A549 (cell line): ENCODE data around the gene CHCT1. TPM values are rescaled to one million over a fixed set of nuclear protein-coding genes. Genes with fewer than 3 reads are reported as not detected.

Experiments used
- ATAC-seq, 2 experiments: fragments of 200-7000 bp in 1 of 2; fragments of >200 bp in 1 of 2; cut with Nextera tagmentation in 1 of 2; cut with Tn5 transposase in 1 of 2; 3 replicates each; pipeline versions ENCODE4 v1.8.0 to v1.9.1; 2018 to 2020; ENCODE audit warnings: mild to moderate bottlenecking in 1 of 2, moderate library complexity in 1 of 2
- CTCF ChIA-PET: fragments of 300-600 bp; sonication (Branson Sonifier 250); formaldehyde crosslinking; extraction: SDS; loops from one replicate; lab custom pipeline; 2021; ENCODE audit warnings: antibody characterized with exemption, inconsistent platforms; lab: Yijun Ruan, JAX
- POLR2A ChIA-PET: fragments of 350-600 bp; formaldehyde crosslinking; extraction: SDS; loops from one replicate; lab custom pipeline; 2021; ENCODE audit warnings: antibody characterized with exemption, inconsistent platforms; lab: Yijun Ruan, JAX
- DNase-seq, 2 experiments: peaks; one replicate each; pipeline versions ENCODE4 v3.0.0 to v3.0.0-alpha.2; 2011 to 2016; ENCODE audit warnings: low read depth in 1 of 2, low spot score in 1 of 2
- FAIRE-seq: peaks from 2 replicates; lab custom pipeline; 2011; peaks lifted over from hg19 to GRCh38; lab: Jason Lieb, UNC
- H3K27ac ChIP-seq, 2 experiments: fragments of >200 bp; sonication (Bioruptor Twin); formaldehyde crosslinking; 3 replicates each; pipeline ENCODE4 v1.5.1; 2016 to 2017
- H3K4me1 ChIP-seq: fragments of >200 bp; sonication (Bioruptor Twin); formaldehyde crosslinking; 3 replicates; pipeline ENCODE4 v1.6.1; 2016
- H3K4me2 ChIP-seq: fragments of >200 bp; sonication (Bioruptor Twin); formaldehyde crosslinking; 3 replicates; pipeline ENCODE4 v1.6.1; 2016
- H3K4me3 ChIP-seq: fragments of >200 bp; sonication (Bioruptor Twin); formaldehyde crosslinking; 3 replicates; pipeline ENCODE4 v1.5.1; 2016
- H3K9me3 ChIP-seq: fragments of >200 bp; sonication (Bioruptor Twin); formaldehyde crosslinking; 3 replicates; pipeline ENCODE4 v1.6.1; 2016
- BHLHE40 ChIP-seq: IDR thresholded peaks from 2 replicates; pipeline ENCODE4 v1.6.1; 2012; ENCODE audit warnings: low read depth, low read length, inconsistent platforms
- CBX8 ChIP-seq: fragments of 200-600 bp; sonication (generic); IDR thresholded peaks from 2 replicates; pipeline ENCODE4 v1.6.1; 2016
- CHD2 ChIP-seq: fragments of 150-350 bp; IDR thresholded peaks from 2 replicates; pipeline ENCODE4 v1.6.1; 2014; ENCODE audit warnings: low read length; ENCODE audit not compliant: partially characterized antibody
- CHD4 ChIP-seq: fragments of 200-600 bp; sonication (generic); IDR thresholded peaks from 2 replicates; pipeline ENCODE4 v1.6.1; 2016; ENCODE audit warnings: antibody characterized with exemption, mild to moderate bottlenecking, borderline replicate concordance
- EHF ChIP-seq: fragments of 250-450 bp; sonication (Bioruptor Pico); IDR thresholded peaks from 2 replicates; pipeline ENCODE4 v1.5.0; 2020; ENCODE audit warnings: mild to moderate bottlenecking
- EP300 ChIP-seq, 2 experiments: fragments of >200 bp; sonication (Bioruptor Twin); formaldehyde crosslinking; IDR thresholded peaks; 2 replicates in 1 of 2; 3 replicates in 1 of 2; pipeline ENCODE4 v1.6.1; 2016 to 2017
- ESRRA ChIP-seq: fragments of 150-350 bp; IDR thresholded peaks from 2 replicates; pipeline ENCODE4 v1.6.1; 2014; ENCODE audit warnings: mild to moderate bottlenecking, low read length, borderline replicate concordance
- FOSB ChIP-seq: fragments of 250-450 bp; sonication (Bioruptor Pico); IDR thresholded peaks from 2 replicates; pipeline ENCODE4 v1.5.0; 2020; ENCODE audit warnings: mild to moderate bottlenecking, moderate library complexity
- FOSL2 ChIP-seq, 2 experiments: fragments of 450-650 bp in 1 of 2; fragments of >200 bp in 1 of 2; sonication (Bioruptor Twin) in 1 of 2; formaldehyde crosslinking; IDR thresholded peaks; 2 replicates each; pipeline versions ENCODE4 v1.5.0 to v1.6.1; 2016 to 2020; ENCODE audit warnings: mild to moderate bottlenecking in 1 of 2, moderate library complexity in 1 of 2
- GATA3 ChIP-seq: IDR thresholded peaks from 2 replicates; pipeline ENCODE4 v1.6.1; 2012; ENCODE audit warnings: borderline replicate concordance
- HDAC2 ChIP-seq: fragments of 200-600 bp; sonication (generic); IDR thresholded peaks from 2 replicates; pipeline ENCODE4 v1.6.1; 2016
- HOXA7 ChIP-seq: fragments of 250-450 bp; sonication (Bioruptor Pico); IDR thresholded peaks from 2 replicates; pipeline ENCODE4 v1.5.0; 2020; ENCODE audit warnings: mild to moderate bottlenecking, moderate library complexity
- HOXB13 ChIP-seq: fragments of 250-450 bp; sonication (Bioruptor Pico); IDR thresholded peaks from 2 replicates; pipeline ENCODE4 v1.5.0; 2020; ENCODE audit warnings: low read depth, mild to moderate bottlenecking, moderate library complexity
- JUN ChIP-seq, 2 experiments: fragments of >200 bp; sonication (Bioruptor Twin); formaldehyde crosslinking; IDR thresholded peaks; 2 replicates in 1 of 2; 3 replicates in 1 of 2; pipeline ENCODE4 v1.6.1; 2016 to 2017
- JUNB ChIP-seq: fragments of >200 bp; sonication (Bioruptor Twin); formaldehyde crosslinking; IDR thresholded peaks from 2 replicates; pipeline ENCODE4 v1.6.1; 2016
- KDM1A ChIP-seq: fragments of 200-600 bp; sonication (generic); IDR thresholded peaks from 2 replicates; pipeline ENCODE4 v1.6.1; 2016; ENCODE audit warnings: low read depth, mild to moderate bottlenecking
- MYC ChIP-seq: IDR thresholded peaks from 2 replicates; pipeline ENCODE4 v1.6.1; 2012; ENCODE audit warnings: mild to moderate bottlenecking, inconsistent platforms, low read length, improper control_type of control experiment, borderline replicate concordance
- NFE2L2 ChIP-seq: fragments of 150-350 bp; conservative IDR thresholded peaks from 2 replicates; pipeline ENCODE4 v1.6.1; 2014; ENCODE audit warnings: low read length
- POLR2A ChIP-seq: IDR thresholded peaks from 2 replicates; pipeline ENCODE4 v1.6.1; 2012; ENCODE audit warnings: mild to moderate bottlenecking, low read length
- POLR2AphosphoS2 ChIP-seq: conservative IDR thresholded peaks from 2 replicates; pipeline ENCODE4 v1.6.1; 2012; ENCODE audit warnings: low read length, improper control_type of control experiment, inconsistent platforms
- RAD21 ChIP-seq, 2 experiments: fragments of >200 bp in 1 of 2; sonication (Bioruptor Twin) in 1 of 2; formaldehyde crosslinking in 1 of 2; IDR thresholded peaks in 1 of 2; conservative IDR thresholded peaks in 1 of 2; 2 replicates in 1 of 2; 3 replicates in 1 of 2; pipeline ENCODE4 v1.6.1; 2012 to 2018; ENCODE audit warnings: inconsistent platforms in 1 of 2
- RARB ChIP-seq: fragments of 250-450 bp; sonication (Bioruptor Pico); IDR thresholded peaks from 2 replicates; pipeline ENCODE4 v1.8.0; 2021; ENCODE audit warnings: mild to moderate bottlenecking, moderate library complexity
- RCOR1 ChIP-seq: fragments of 150-350 bp; IDR thresholded peaks from 2 replicates; pipeline ENCODE4 v1.6.1; 2014; ENCODE audit warnings: antibody characterized with exemption, low read length, low read depth
- RFX5 ChIP-seq: fragments of 450-650 bp; IDR thresholded peaks from 2 replicates; pipeline ENCODE4 v1.7.1; 2014; ENCODE audit warnings: antibody characterized with exemption, mild to moderate bottlenecking, moderate library complexity
- RNF2 ChIP-seq: fragments of 200-600 bp; sonication (generic); IDR thresholded peaks from 2 replicates; pipeline ENCODE4 v1.6.1; 2016; ENCODE audit warnings: low read depth, mild to moderate bottlenecking, antibody characterized with exemption, moderate library complexity, borderline replicate concordance
- SMC3 ChIP-seq: fragments of >200 bp; sonication (Bioruptor Twin); formaldehyde crosslinking; IDR thresholded peaks from 3 replicates; pipeline ENCODE4 v1.6.1; 2018; ENCODE audit warnings: inconsistent platforms
- SREBF2 ChIP-seq: fragments of 450-650 bp; IDR thresholded peaks from 2 replicates; pipeline ENCODE4 v1.6.1; 2014; ENCODE audit warnings: mild to moderate bottlenecking, moderate library complexity
- TP53 ChIP-seq: fragments of 250-450 bp; sonication (Bioruptor Pico); IDR thresholded peaks from 2 replicates; pipeline ENCODE4 v1.5.0; 2021; ENCODE audit warnings: mild to moderate bottlenecking, moderate library complexity
- ZNF302 ChIP-seq: fragments of 250-450 bp; sonication (Bioruptor Pico); IDR thresholded peaks from 2 replicates; pipeline ENCODE4 v1.9.0; 2021; ENCODE audit warnings: inconsistent platforms, mild to moderate bottlenecking, moderate library complexity
- WGBS: methylation state at CpG from one replicate; pipeline ENCODE4 v1.1.6; 2017; ENCODE audit errors: missing lambda C conversion rate; 5-methylcytosine and 5-hydroxymethylcytosine counted together
- polyA plus RNA-seq, 4 experiments: library from polyadenylated mRNA; depleted of rRNA in 3 of 4; stranded (reverse); fragments of >200 nt; fragmentation: RNase III in 1 of 4; extraction: RNeasy Plus Mini Kit Qiagen cat#74134 plus additional on column Dnase treatment in 1 of 4; gene quantifications; 2 replicates in 3 of 4; 3 replicates in 1 of 4; pipeline ENCODE4 v1.2.3, GENCODE V29; 2011 to 2017
- TF ChIP-seq, protein P1 (sequence below): IDR thresholded peaks from 2 replicates; pipeline ENCODE4 v1.6.1; 2012; ENCODE audit warnings: low read depth, borderline replicate concordance
- TF ChIP-seq, protein P2 (sequence below): fragments of >200 bp; sonication (Bioruptor Twin); formaldehyde crosslinking; IDR thresholded peaks from 3 replicates; pipeline ENCODE4 v1.6.1; 2016
- TF ChIP-seq, protein P3 (sequence below): IDR thresholded peaks from 2 replicates; pipeline ENCODE4 v1.6.1; 2012
- TF ChIP-seq, protein P4 (sequence below): fragments of 250-450 bp; sonication (Bioruptor Pico); IDR thresholded peaks from 2 replicates; pipeline ENCODE4 v1.5.0; 2021; ENCODE audit warnings: mild to moderate bottlenecking, moderate library complexity, borderline replicate concordance
- TF ChIP-seq, protein P5 (sequence below): fragments of 450-650 bp; IDR thresholded peaks from 2 replicates; pipeline ENCODE4 v1.6.1; 2014; ENCODE audit warnings: antibody characterized with exemption

The CHCT1 gene
- polyA plus RNA-seq, 2 of the 4 experiments (the other 2 are of a cell fraction): 0.10 TPM; not detected in 1

DNA sequence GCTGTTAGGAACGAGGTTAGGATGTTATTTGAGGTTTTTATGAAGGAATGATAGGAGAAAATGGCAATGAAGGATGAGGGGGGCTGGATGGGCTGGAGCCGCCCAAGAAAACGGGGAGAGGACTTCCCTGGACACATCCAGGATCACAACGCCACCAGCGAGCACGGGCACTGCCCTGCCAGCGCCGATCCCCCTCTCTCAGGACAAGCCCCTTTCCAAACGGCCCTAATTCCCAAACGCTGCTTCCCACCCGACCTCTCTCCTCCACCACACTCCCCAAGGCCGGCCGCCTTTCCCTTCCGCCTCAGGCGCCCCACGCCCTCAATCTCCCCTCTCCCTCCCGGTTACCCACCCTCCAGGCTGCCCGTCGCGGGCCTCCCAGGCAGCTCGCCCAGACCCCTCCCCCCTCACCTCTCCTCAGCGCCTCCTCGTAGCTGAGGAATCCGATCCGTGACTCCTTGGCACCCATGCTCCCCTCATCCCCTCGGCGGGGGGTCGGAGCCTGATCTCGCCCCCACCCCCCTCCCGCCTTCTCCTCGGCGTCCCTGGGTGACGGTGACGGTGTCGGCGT, 30.7 kb upstream of the CHCT1 start (continued):
- TF ChIP-seq EHF (CRISPR knock-in tag) (no peak), RAD21 (conservative IDR thresholded peaks at IDR 0.05 in 1 of 2, IDR thresholded peaks at IDR 0.05 in 1 of 2) (peak in 1 of 2 experiments; percentile 24; a peak in 2 of 5 replicates), JUN (IDR thresholded peaks at IDR 0.05) (no peak)

DNA sequence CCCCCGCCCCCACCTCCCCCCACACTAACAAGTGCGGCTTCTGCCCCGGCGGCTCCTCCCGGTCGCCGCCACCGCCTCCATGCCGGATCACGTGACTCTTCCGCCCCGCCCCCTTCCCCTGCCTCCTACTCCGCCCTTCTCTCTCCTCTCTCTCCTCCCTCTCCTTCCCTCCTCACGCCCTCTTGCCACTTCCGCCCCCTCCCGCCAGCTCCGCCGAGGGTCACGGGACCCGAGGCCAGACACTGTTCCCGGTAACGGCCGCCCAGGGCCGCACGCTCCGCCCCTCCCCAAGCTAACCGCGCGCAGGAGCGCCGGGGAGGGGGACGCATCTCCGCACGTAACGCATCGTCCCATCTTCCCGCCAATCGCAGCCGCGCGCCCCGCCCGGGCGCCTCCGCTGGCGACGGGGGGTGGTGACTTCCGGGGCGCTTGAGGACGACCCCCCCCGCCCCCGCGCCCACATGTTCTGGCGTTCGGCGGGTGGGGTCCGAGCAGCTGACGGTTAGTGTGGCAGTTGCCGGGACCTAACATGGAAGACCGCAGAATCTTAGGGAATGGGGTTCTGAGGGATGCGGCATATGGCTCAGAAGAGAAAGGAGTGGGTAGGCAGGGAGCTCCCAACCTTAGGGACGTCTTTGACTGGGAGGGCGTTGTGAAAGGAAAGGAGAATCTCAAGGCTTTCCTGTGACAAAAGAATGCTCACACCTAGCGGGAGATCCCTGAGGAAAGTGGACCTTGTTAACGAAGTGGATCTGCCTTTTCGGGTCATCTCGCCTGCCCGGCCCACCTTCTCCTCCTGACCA, 30.0 kb upstream of the CHCT1 start, which contains the start of gene USP32:
USP32 (minus strand) TSS at position 92 of the 803 bp plus-strand sequence. CDS start 194 bp downstream, outside the sequence.
- WGBS: under 1% methylated on average over 23 of the region's 68 CpGs
- Histone ChIP-seq H3K4me1 (peaks cover 24% of the 10 kb centered on the region), H3K4me3 (peak within 1 kb of the TSS; percentile 91), H3K4me2 (peak within 1 kb of the TSS; percentile 94), H3K9me3 (no peaks in the 10 kb centered on the region), H3K27ac (peak within 1 kb of the TSS; percentile 96)
- ATAC-seq (peak; percentile 92 to 94), FAIRE-seq (no peak), DNase-seq (peak; percentile 96 to 99)
- POLR2A ChIA-PET: interaction anchor here (0.6 to 1.8 kb wide), 19 partner anchors 9 to 318 kb away, joined by 3 to 16 read pairs (median 5); partner anchors contain the start of genes APPBP2, BCAS3 and PPM1D
- CTCF ChIA-PET: interaction anchor here (0.6 to 2.5 kb wide), 13 partner anchors 8 to 250 kb away, joined by 3 to 6 read pairs (median 3); no protein-coding TSS in a partner anchor
- TF ChIP-seq JUNB: no peak
- no peak for TF ChIP-seq HDAC2
- TF ChIP-seq RFX5: peak; percentile 77
- no peak; the same call in 2 of the 3 replicates for TF ChIP-seq SMC3
- no peak for TF ChIP-seq SREBF2
- TF ChIP-seq CHD2: no peak
- peak; percentile 74 for TF ChIP-seq GATA3
- TF ChIP-seq FOSL2 (IDR thresholded peaks at IDR 0.05): no peak
- no peak for TF ChIP-seq FOSL2 (CRISPR knock-in tag; IDR thresholded peaks at IDR 0.05)
- TF ChIP-seq ZNF302: no peak
- peak; percentile 54; the same call in 1 of the 2 replicates for TF ChIP-seq RARB (CRISPR knock-in tag)
- no peak for TF ChIP-seq CBX8
- TF ChIP-seq, protein P1, sequence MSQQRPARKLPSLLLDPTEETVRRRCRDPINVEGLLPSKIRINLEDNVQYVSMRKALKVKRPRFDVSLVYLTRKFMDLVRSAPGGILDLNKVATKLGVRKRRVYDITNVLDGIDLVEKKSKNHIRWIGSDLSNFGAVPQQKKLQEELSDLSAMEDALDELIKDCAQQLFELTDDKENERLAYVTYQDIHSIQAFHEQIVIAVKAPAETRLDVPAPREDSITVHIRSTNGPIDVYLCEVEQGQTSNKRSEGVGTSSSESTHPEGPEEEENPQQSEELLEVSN: peak; percentile 79
- peak; percentile 89 for TF ChIP-seq BHLHE40
- TF ChIP-seq HOXB13: 0 out of 2 replicates have a peak, but pooled peaks have one; percentile 19
- no peak for TF ChIP-seq ESRRA
- no peak for TF ChIP-seq RCOR1
- TF ChIP-seq JUN (IDR thresholded peaks at IDR 0.05): peak; percentile 88 to 95
- TF ChIP-seq POLR2AphosphoS2: no peak
- TF ChIP-seq KDM1A: no peak
- no peak; a peak in 1 of 5 replicates for TF ChIP-seq RAD21 (conservative IDR thresholded peaks at IDR 0.05 in 1 of 2, IDR thresholded peaks at IDR 0.05 in 1 of 2)
- TF ChIP-seq POLR2A: peak; percentile 76
- TF ChIP-seq RNF2: no peak
- peak; percentile 94 for TF ChIP-seq MYC
- peak; percentile 62; the same call in 1 of the 2 replicates for TF ChIP-seq FOSB (CRISPR knock-in tag)
- peak in 1 of 2 experiments; percentile 31; a peak in 1 of 5 replicates for TF ChIP-seq EP300 (IDR thresholded peaks at IDR 0.05)
- TF ChIP-seq, protein P2, sequence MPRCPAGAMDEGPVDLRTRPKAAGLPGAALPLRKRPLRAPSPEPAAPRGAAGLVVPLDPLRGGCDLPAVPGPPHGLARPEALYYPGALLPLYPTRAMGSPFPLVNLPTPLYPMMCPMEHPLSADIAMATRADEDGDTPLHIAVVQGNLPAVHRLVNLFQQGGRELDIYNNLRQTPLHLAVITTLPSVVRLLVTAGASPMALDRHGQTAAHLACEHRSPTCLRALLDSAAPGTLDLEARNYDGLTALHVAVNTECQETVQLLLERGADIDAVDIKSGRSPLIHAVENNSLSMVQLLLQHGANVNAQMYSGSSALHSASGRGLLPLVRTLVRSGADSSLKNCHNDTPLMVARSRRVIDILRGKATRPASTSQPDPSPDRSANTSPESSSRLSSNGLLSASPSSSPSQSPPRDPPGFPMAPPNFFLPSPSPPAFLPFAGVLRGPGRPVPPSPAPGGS: peak; percentile 86
- TF ChIP-seq TP53 (CRISPR knock-in tag): 0 out of 2 replicates have a peak, but pooled peaks have one; percentile 12
- TF ChIP-seq, protein P3, sequence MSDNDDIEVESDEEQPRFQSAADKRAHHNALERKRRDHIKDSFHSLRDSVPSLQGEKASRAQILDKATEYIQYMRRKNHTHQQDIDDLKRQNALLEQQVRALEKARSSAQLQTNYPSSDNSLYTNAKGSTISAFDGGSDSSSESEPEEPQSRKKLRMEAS: peak; percentile 99
- TF ChIP-seq, protein P4, sequence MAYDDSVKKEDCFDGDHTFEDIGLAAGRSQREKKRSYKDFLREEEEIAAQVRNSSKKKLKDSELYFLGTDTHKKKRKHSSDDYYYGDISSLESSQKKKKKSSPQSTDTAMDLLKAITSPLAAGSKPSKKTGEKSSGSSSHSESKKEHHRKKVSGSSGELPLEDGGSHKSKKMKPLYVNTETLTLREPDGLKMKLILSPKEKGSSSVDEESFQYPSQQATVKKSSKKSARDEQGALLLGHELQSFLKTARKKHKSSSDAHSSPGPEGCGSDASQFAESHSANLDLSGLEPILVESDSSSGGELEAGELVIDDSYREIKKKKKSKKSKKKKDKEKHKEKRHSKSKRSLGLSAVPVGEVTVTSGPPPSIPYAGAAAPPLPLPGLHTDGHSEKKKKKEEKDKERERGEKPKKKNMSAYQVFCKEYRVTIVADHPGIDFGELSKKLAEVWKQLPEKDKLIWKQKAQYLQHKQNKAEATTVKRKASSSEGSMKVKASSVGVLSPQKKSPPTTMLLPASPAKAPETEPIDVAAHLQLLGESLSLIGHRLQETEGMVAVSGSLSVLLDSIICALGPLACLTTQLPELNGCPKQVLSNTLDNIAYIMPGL (CRISPR knock-in tag): no peak
- TF ChIP-seq, protein P5, sequence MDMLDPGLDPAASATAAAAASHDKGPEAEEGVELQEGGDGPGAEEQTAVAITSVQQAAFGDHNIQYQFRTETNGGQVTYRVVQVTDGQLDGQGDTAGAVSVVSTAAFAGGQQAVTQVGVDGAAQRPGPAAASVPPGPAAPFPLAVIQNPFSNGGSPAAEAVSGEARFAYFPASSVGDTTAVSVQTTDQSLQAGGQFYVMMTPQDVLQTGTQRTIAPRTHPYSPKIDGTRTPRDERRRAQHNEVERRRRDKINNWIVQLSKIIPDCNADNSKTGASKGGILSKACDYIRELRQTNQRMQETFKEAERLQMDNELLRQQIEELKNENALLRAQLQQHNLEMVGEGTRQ: peak; percentile 96
- TF ChIP-seq HOXA7: peak; percentile 60
- TF ChIP-seq CHD4: no peak
- no peak for TF ChIP-seq NFE2L2
